ENCODE measurements around the gene IL3RA. TPM values are rescaled to one million over a fixed set of nuclear protein-coding genes. Genes with fewer than 3 reads are reported as not detected.
"Not testable (repeated sequence)": the region's sequence is repeated elsewhere in the genome, so short reads cannot be mapped to it uniquely, and the experiment has no call there.

The IL3RA gene
- polyA plus RNA-seq, 1 of the 3 experiments (the other 2 are of a cell fraction): not detected

GRCh38 chrX:1327651-1328304 lies 8.8 kb upstream of the IL3RA start:
- H3K79me2 ChIP-seq (ENCODE audit: insufficient read depth): no peaks in the 10 kb centered on the region
- no peaks in the 10 kb centered on the region for H4K20me1 ChIP-seq (ENCODE audit: insufficient read depth)
- no peak overlapping the region for H3K4me2 ChIP-seq
- H3K4me1 ChIP-seq (ENCODE audit: control insufficient read depth in 1 of 2, insufficient read depth in 2 of 2, low read depth in 1 of 2, low read length in 1 of 2): no peaks in the 10 kb centered on the region
- TF ChIP-seq SIN3A (IDR thresholded peaks at IDR 0.05; ENCODE audit: borderline replicate concordance, low read depth, low read length) (no peak), CHD2 (IDR thresholded peaks at IDR 0.05; ENCODE audit: low read length, partially characterized antibody) (no peak), GATA2 (CRISPR knock-in tag; IDR thresholded peaks at IDR 0.05) (no peak), SMC3 (IDR thresholded peaks at IDR 0.05; ENCODE audit: low read depth, low read length) (no peak), USF2 (IDR thresholded peaks at IDR 0.05; ENCODE audit: borderline replicate concordance, low read depth, low read length) (no peak)
- WGBS (ENCODE audit: low lambda C conversion rate): 17% methylated on average over 13 of the region's 18 CpGs
- H3K9me2 ChIP-seq: no peaks in the 10 kb centered on the region
- peaks cover 27% of the 10 kb centered on the region for H3K27me3 ChIP-seq (ENCODE audit: insufficient read depth)
- CTCF ChIA-PET: no interaction called here
- no peak overlapping the region for H3K27ac ChIP-seq (ENCODE audit: low read depth in 2 of 2, low read length in 1 of 2)
- H3F3A ChIP-seq (replicated peaks; ENCODE audit: insufficient read depth): no peaks in the 10 kb centered on the region
- H2AFZ ChIP-seq (ENCODE audit: low read depth): no peak overlapping the region
- POLR2A ChIA-PET: no interaction called here
- H3K4me3 ChIP-seq (ENCODE audit: low read depth in 2 of 2, low read length in 1 of 2): no peak overlapping the region
- no peaks in the 10 kb centered on the region for H3K36me3 ChIP-seq (replicated peaks in 1 of 2; ENCODE audit: control insufficient read depth in 1 of 2, insufficient read depth in 2 of 2, low read length in 1 of 2)
- DNase-seq: no peak
- H3K9ac ChIP-seq: no peak overlapping the region
- H3K9me3 ChIP-seq: no peaks in the 10 kb centered on the region

DNA sequence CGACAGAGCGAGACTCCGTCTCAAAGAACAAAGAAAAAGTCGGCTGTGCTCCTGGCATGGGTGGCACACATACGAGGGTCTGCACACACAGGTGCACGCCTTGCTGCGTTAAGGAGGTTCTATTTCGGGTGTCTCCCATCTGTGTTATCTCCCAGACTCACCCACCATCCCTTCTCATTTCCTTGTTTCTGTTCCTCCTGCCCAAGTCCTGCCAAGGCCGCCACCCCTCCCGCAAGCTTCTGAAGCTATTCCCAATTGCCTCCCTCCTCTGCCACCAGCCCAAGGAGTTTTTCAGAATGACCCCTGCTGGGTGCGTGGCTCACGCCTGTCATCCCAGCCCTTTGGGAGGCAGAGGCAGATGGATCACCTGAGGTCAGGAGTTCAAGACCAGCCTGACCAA lies 6.0 kb upstream of the IL3RA start:
- Histone ChIP-seq H3K9ac (no peak overlapping the region), H4K20me1 (ENCODE audit: insufficient read depth) (no peaks in the 10 kb centered on the region), H3K36me3 (replicated peaks in 1 of 2; ENCODE audit: control insufficient read depth in 1 of 2, insufficient read depth in 2 of 2, low read length in 1 of 2) (no peaks in the 10 kb centered on the region), H3F3A (replicated peaks; ENCODE audit: insufficient read depth) (no peaks in the 10 kb centered on the region), H3K9me3 (no peaks in the 10 kb centered on the region), H3K4me3 (ENCODE audit: low read depth in 2 of 2, low read length in 1 of 2) (no peak overlapping the region), H3K27ac (ENCODE audit: low read depth in 2 of 2, low read length in 1 of 2) (no peak overlapping the region), H3K4me2 (no peak overlapping the region), H2AFZ (ENCODE audit: low read depth) (no peak overlapping the region), H3K79me2 (ENCODE audit: insufficient read depth) (no peaks in the 10 kb centered on the region), H3K27me3 (ENCODE audit: insufficient read depth) (peaks cover 33% of the 10 kb centered on the region), H3K4me1 (ENCODE audit: control insufficient read depth in 1 of 2, insufficient read depth in 2 of 2, low read depth in 1 of 2, low read length in 1 of 2) (no peaks in the 10 kb centered on the region), H3K9me2 (no peaks in the 10 kb centered on the region)
- ChIA-PET POLR2A (no interaction called here), CTCF (no interaction called here)
- DNase-seq: no peak
- WGBS (ENCODE audit: low lambda C conversion rate): 20% methylated on average over 8 of the region's 12 CpGs
- TF ChIP-seq TEAD4 (IDR thresholded peaks at IDR 0.05; ENCODE audit: borderline replicate concordance, insufficient read depth): no peak
- no peak for TF ChIP-seq FOSL2 (IDR thresholded peaks at IDR 0.05; ENCODE audit: borderline replicate concordance, low read depth)
- no peak for TF ChIP-seq RFX5 (IDR thresholded peaks at IDR 0.05; ENCODE audit: low read length)
- TF ChIP-seq SMC3 (IDR thresholded peaks at IDR 0.05; ENCODE audit: low read depth, low read length): no peak
- no peak for TF ChIP-seq NRF1 (IDR thresholded peaks at IDR 0.05; ENCODE audit: low read depth, low read length)

- DNase-seq; H3K4me3 ChIP-seq (ENCODE audit: low read depth in 2 of 2, low read length in 1 of 2); H3K4me1 ChIP-seq (ENCODE audit: control insufficient read depth in 1 of 2, insufficient read depth in 2 of 2, low read depth in 1 of 2, low read length in 1 of 2); H3K36me3 ChIP-seq (replicated peaks in 1 of 2; ENCODE audit: control insufficient read depth in 1 of 2, insufficient read depth in 2 of 2, low read length in 1 of 2); H3K9ac ChIP-seq; CTCF ChIA-PET; H2AFZ ChIP-seq (ENCODE audit: low read depth); H3K9me3 ChIP-seq; H3K4me2 ChIP-seq; H3K79me2 ChIP-seq (ENCODE audit: insufficient read depth); H3F3A ChIP-seq (replicated peaks; ENCODE audit: insufficient read depth); POLR2A ChIA-PET; H3K9me2 ChIP-seq; H3K27ac ChIP-seq (ENCODE audit: low read depth in 2 of 2, low read length in 1 of 2); H4K20me1 ChIP-seq (ENCODE audit: insufficient read depth): not testable (repeated sequence)
- WGBS (ENCODE audit: low lambda C conversion rate): 20% methylated on average over 4 of the region's 4 CpGs
- peaks cover 43% of the 10 kb centered on the region for H3K27me3 ChIP-seq (ENCODE audit: insufficient read depth)
Measured at GRCh38 chrX:1332433-1332832, 4.2 kb upstream of the IL3RA start.

Data from SK-N-SH (cell line).